MV-4-11 (cell line): Measurements from ENCODE around the gene EBLN2.

Experiments
- DNase-seq: peaks from one replicate; lab custom pipeline; 2025; lab: John Stamatoyannopoulos, UW

Gene EBLN2

GRCh38 chr3:73107676-73108187 lies 46.3 kb downstream of the EBLN2 start:
- DNase-seq: no peak

GRCh38 chr3:73108750-73109149 lies 47.3 kb downstream of the EBLN2 start:
- no peak for DNase-seq

- no peak for DNase-seq
Observed at GRCh38 chr3:73110530-73110929, 49.1 kb downstream of the EBLN2 start.
